Mesenteric fat pad (tissue), 1 donor: Measurements from ENCODE around the gene ABRACL. TPM values are rescaled to one million over a fixed set of nuclear protein-coding genes. Genes with fewer than 3 reads are reported as not detected.
"Not testable (repeated sequence)": the region's sequence is repeated elsewhere in the genome, so short reads cannot be mapped to it uniquely, and the experiment has no call there.

Experiments used
- DNase-seq: peaks from one replicate; pipeline ENCODE4 v3.0.0-alpha.2; 2020; ENCODE audit warnings: low spot score
- long read RNA-seq: library from polyadenylated mRNA; unstranded; transcript quantifications from one replicate; pipeline ENCODE4 v2.0.0, GENCODE V29; 2020
- total RNA-seq: library from RNA; stranded (reverse); fragmentation: NEBNext Ultra II Directional; extraction: Animal tissue kit (Norgen Biotek cat#: 25700); gene quantifications from one replicate; pipeline ENCODE4 v1.2.1, GENCODE V29; 2021
- donor health status: DM: yes; HTN: yes; CAD: no.

The ABRACL gene
- total RNA-seq, result 23.8 TPM
- long read RNA-seq, partial matches to known transcripts, result 0 of 5 reads
- long read RNA-seq, other reads (novel, unspliced or antisense), result 1 of 5 reads

GRCh38 chr6:139028658-139029469, at the start of gene ABRACL:
ABRACL (plus strand) TSS chr6:139028745; CDS start chr6:139034161, 5,416 bp downstream.
- DNase-seq, result no peak

GRCh38 chr6:138979365-138979764, 49.2 kb upstream of the ABRACL start:
- no peak for DNase-seq

GRCh38 chr6:138979813-138980668, 48.5 kb upstream of the ABRACL start:
- no peak for DNase-seq

GRCh38 chr6:138981416-138981815, 47.1 kb upstream of the ABRACL start:
- no peak for DNase-seq

- no peak for DNase-seq
Observed at GRCh38 chr6:138986578-138986977, 42.0 kb upstream of the ABRACL start.

- no peak for DNase-seq
Observed at GRCh38 chr6:138987080-138987642, 41.4 kb upstream of the ABRACL start.

GRCh38 chr6:138987643-138988468, 40.7 kb upstream of the ABRACL start, which contains the start of gene REPS1:
REPS1 (minus strand) TSS chr6:138988253; CDS start chr6:138987682, 571 bp downstream.
- peak; percentile 96 for DNase-seq

GRCh38 chr6:138988469-138988834, 40.1 kb upstream of the ABRACL start:
- no peak for DNase-seq

- DNase-seq, result no peak
Observed at GRCh38 chr6:138989098-138989983, 39.2 kb upstream of the ABRACL start.

GRCh38 chr6:138991206-138991605, 37.3 kb upstream of the ABRACL start:
- DNase-seq, result no peak

GRCh38 chr6:138992965-138993364, 35.6 kb upstream of the ABRACL start:
- not testable (repeated sequence) for DNase-seq

- DNase-seq, result not testable (repeated sequence)
Observed at GRCh38 chr6:138993410-138993809, 35.1 kb upstream of the ABRACL start.

GRCh38 chr6:138996524-138996923, 32.0 kb upstream of the ABRACL start:
- DNase-seq, result no peak

- no peak for DNase-seq
Observed at GRCh38 chr6:138997136-138997535, 31.4 kb upstream of the ABRACL start.

- no peak for DNase-seq
Observed at GRCh38 chr6:138999949-139000725, 28.4 kb upstream of the ABRACL start.

GRCh38 chr6:139003751-139004150, 24.8 kb upstream of the ABRACL start:
- no peak for DNase-seq

GRCh38 chr6:139006477-139006876, 22.1 kb upstream of the ABRACL start:
- DNase-seq, result no peak

- DNase-seq, result no peak
Observed at GRCh38 chr6:139007428-139007827, 21.1 kb upstream of the ABRACL start.

GRCh38 chr6:139008117-139008516, 20.4 kb upstream of the ABRACL start:
- DNase-seq, result no peak
